ENCODE results near the gene TBXA2R. TPM values are rescaled to one million over a fixed set of nuclear protein-coding genes. Genes with fewer than 3 reads are reported as not detected.

Gene TBXA2R
- total and polyA plus RNA-seq, 2 donors from 2014 or later, result 6.7 to 8.8 TPM

DNA sequence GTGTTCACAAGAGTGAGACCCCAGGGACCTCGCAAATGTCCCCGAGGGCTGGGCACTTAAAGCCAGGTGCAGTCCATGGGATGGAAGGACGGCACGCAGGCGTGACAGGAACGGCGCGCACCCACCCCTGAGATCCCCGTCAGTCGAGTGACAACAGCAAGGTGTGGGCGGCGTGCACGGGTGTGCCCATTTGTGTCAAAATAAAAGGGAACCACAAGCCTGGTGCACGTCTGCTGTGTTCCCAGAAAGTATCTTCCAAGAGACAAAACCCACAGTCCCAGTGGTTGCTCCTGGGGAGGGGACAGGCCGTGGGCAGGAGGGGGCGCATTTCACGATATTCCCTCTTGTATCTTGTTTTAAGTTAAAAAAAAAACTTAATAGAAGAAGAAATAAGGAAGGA, 35.6 kb upstream of the TBXA2R start:
- H3K9ac ChIP-seq (ENCODE audit: low read length in 3 of 3), result no peak overlapping the region

DNA sequence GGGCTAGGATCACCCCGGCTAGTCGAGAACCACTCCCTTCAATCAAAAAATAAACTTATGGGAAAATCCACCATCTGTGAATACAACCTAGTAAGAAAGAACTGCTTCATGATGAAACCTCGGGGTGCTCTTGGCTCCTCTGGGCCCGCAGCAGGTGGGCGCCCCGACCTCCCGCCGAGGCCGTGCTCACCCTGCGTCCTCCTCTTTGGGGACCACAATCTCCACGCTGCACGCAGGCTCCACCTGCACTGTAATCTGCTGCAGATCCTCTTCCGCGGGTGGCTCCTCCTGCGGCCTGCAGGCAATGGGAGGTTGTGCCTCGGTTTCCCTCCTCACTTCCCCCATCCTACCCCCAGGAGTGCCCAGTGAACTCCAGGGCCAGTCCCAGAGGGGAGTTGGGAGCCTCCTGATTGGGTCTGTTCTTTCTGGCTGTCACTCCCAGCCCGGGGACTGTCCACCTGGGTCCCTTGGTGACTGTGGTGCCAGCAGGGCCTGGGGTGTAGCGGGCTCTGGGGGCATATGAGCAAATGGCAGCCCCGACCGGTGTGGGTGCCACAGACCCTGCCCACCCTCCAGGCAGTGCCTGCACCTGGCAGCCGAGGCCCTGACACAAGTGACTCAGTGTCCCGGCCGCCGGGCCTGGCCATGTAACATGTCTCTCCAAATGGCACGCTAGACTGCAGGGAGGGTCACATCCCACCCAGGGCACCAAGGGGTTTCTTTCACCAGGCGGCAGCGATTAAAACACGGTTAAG, 35.0 kb upstream of the TBXA2R start:
- DNase-seq, result no peak
- H3K4me1 ChIP-seq (ENCODE audit: control insufficient read depth in 2 of 3, insufficient read depth in 2 of 3, low read depth in 1 of 3, low read length in 3 of 3), result no peaks in the 10 kb centered on the region
- H3K4me3 ChIP-seq (ENCODE audit: low read length in 3 of 3), result no peak overlapping the region
- intact Hi-C loops (cut with DNase I), result no loop called here
- no peaks in the 10 kb centered on the region for H3K9me3 ChIP-seq (ENCODE audit: control insufficient read depth in 2 of 3, insufficient read depth in 1 of 3, low read length in 3 of 3)
- peaks cover 0 to 7% (median 6%) of the 10 kb centered on the region in 3 donors for H3K36me3 ChIP-seq (ENCODE audit: control insufficient read depth in 2 of 3, insufficient read depth in 3 of 3, low read length in 3 of 3)
- TF ChIP-seq, protein P1, sequence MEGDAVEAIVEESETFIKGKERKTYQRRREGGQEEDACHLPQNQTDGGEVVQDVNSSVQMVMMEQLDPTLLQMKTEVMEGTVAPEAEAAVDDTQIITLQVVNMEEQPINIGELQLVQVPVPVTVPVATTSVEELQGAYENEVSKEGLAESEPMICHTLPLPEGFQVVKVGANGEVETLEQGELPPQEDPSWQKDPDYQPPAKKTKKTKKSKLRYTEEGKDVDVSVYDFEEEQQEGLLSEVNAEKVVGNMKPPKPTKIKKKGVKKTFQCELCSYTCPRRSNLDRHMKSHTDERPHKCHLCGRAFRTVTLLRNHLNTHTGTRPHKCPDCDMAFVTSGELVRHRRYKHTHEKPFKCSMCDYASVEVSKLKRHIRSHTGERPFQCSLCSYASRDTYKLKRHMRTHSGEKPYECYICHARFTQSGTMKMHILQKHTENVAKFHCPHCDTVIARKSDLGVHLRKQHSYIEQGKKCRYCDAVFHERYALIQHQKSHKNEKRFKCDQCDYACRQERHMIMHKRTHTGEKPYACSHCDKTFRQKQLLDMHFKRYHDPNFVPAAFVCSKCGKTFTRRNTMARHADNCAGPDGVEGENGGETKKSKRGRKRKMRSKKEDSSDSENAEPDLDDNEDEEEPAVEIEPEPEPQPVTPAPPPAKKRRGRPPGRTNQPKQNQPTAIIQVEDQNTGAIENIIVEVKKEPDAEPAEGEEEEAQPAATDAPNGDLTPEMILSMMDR (IDR thresholded peaks at IDR 0.05; ENCODE audit: borderline replicate concordance, extremely low read depth, insufficient read depth), result no peak
- H3K27ac ChIP-seq (ENCODE audit: low read depth in 2 of 2, low read length in 2 of 2), result no peak overlapping the region
- FAIRE-seq, result no peak
- no peaks in the 10 kb centered on the region for H3K27me3 ChIP-seq (ENCODE audit: control insufficient read depth, insufficient read depth, low read length)
- H3K9ac ChIP-seq (ENCODE audit: low read length in 3 of 3), result no peak overlapping the region

More for the DNA sequence above, 35.6 kb upstream of the TBXA2R start:
- no peak overlapping the region for H3K4me3 ChIP-seq (ENCODE audit: low read length in 3 of 3)
- no peak overlapping the region for H3K27ac ChIP-seq (ENCODE audit: low read depth in 2 of 2, low read length in 2 of 2)
- no peaks in the 10 kb centered on the region for H3K27me3 ChIP-seq (ENCODE audit: control insufficient read depth, insufficient read depth, low read length)
- FAIRE-seq, result no peak
- DNase-seq, result no peak
- TF ChIP-seq, protein P1 (IDR thresholded peaks at IDR 0.05; ENCODE audit: borderline replicate concordance, extremely low read depth, insufficient read depth), result no peak
- intact Hi-C loops (cut with DNase I), result no loop called here
- peaks cover 0 to 7% (median 6%) of the 10 kb centered on the region in 3 donors for H3K36me3 ChIP-seq (ENCODE audit: control insufficient read depth in 2 of 3, insufficient read depth in 3 of 3, low read length in 3 of 3)
- no peaks in the 10 kb centered on the region for H3K9me3 ChIP-seq (ENCODE audit: control insufficient read depth in 2 of 3, insufficient read depth in 1 of 3, low read length in 3 of 3)
- H3K4me1 ChIP-seq (ENCODE audit: control insufficient read depth in 2 of 3, insufficient read depth in 2 of 3, low read depth in 1 of 3, low read length in 3 of 3), result no peaks in the 10 kb centered on the region

DNA sequence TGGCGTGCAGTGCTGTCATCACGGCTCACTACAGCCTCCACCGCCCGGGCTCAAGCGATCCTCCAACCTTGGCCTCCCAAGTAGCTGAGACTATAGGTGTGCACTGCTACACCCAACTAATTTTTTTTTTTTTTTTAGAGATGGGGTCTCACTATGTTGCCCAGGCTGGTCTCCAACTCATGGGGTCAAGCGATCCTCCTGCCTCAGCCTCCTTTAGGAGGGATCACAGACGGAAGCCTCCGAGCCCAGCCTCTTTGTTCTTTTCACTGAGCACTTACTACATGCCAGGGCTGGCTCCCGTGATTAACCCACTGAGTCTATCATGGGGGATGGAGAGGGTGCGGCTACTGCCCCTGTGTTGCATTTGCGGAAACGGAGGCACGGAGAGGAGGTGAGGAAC, 32.8 kb upstream of the TBXA2R start:
- TF ChIP-seq, protein P1 (IDR thresholded peaks at IDR 0.05; ENCODE audit: borderline replicate concordance, extremely low read depth, insufficient read depth), result no peak
- FAIRE-seq, result no peak

More for the DNA sequence above, 32.8 kb upstream of the TBXA2R start:
- Histone ChIP-seq H3K4me1 (ENCODE audit: control insufficient read depth in 2 of 3, insufficient read depth in 2 of 3, low read depth in 1 of 3, low read length in 3 of 3) (no peaks in the 10 kb centered on the region), H3K27ac (ENCODE audit: low read depth in 2 of 2, low read length in 2 of 2) (no peak overlapping the region), H3K36me3 (ENCODE audit: control insufficient read depth in 2 of 3, insufficient read depth in 3 of 3, low read length in 3 of 3) (peaks cover 0 to 4% (median 4%) of the 10 kb centered on the region in 3 donors), H3K4me3 (ENCODE audit: low read length in 3 of 3) (no peak overlapping the region), H3K9me3 (ENCODE audit: control insufficient read depth in 2 of 3, insufficient read depth in 1 of 3, low read length in 3 of 3) (no peaks in the 10 kb centered on the region), H3K9ac (ENCODE audit: low read length in 3 of 3) (no peak overlapping the region), H3K27me3 (ENCODE audit: control insufficient read depth, insufficient read depth, low read length) (no peaks in the 10 kb centered on the region)
- DNase-seq, result no peak
- intact Hi-C loops (cut with DNase I), result no loop called here
